IPS-NIHi11 (cell line): ENCODE results near the gene MCM8.
"Not testable (repeated sequence)": the region's sequence is repeated elsewhere in the genome, so short reads cannot be mapped to it uniquely, and the experiment has no call there.

ENCODE experiments used
- DNase-seq: peaks from one replicate; pipeline ENCODE4 v3.0.0; 2012; ENCODE audit warnings: mixed read lengths, low spot score

MCM8 gene

DNA sequence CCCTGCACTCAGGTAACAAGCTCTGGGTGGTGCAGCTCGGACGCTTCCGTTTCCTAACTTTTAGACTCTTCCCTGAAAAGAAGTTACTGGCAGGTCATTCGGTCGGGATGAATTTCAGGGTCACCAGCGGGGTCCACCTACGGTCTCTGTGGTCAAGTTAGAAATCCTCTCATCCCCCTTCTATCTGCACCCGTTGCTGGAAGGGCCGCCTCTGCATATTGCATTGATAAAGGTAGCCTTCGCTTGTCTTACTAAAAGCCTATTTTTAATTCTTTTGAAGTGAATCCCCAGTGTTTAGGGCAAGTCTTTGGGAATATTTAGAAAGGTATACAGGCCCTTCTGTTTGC, 56.1 kb downstream of the MCM8 start:
- DNase-seq = no peak

DNA sequence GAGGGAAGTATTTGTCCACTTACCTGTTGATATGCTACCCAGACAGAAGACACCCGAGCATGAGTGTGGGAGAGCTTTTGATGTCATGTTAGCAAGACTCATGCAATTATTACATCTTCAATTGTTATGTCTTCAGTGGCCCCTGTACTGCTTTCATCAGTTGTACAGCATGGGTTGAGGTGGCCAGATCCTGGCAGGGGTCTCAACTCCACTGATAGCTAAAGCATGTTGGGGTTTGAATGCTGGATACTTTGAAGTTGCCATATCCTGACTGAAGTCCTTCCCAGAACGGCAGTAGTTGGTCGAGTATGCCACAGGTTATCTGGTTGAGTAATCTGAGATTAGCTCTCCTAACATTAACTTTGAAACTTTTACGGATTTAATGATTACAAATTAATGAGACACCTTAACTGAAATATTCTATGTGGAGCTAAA, 56.7 kb downstream of the MCM8 start:
- no peak for DNase-seq

DNA sequence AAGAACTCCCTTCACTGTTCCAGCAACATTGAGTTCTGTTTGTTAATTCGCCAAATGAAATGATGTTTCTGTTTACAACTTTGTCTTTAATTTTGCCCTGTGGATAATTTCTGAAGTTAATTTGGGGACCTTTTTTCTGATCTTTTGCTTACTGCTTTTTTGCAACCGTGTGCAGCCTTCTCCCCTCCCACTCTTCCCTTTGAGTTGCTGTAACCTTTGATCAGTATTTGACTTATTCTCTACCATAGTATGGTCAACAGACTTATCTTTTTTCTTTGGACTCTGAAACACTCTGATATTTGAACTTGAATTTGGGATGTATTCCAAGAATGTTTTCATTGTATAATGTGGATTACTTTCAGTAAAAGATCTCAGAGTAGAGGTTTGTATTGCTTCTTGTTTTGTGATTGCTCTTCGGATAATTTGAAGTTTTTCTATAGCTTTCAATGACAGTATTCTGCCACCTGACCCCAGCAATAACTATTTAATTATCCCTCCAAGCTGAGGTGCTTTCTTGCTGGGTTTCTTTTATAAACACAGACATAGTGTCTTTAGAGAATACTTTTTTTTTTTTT, 57.2 kb downstream of the MCM8 start:
- DNase-seq = no peak

DNA sequence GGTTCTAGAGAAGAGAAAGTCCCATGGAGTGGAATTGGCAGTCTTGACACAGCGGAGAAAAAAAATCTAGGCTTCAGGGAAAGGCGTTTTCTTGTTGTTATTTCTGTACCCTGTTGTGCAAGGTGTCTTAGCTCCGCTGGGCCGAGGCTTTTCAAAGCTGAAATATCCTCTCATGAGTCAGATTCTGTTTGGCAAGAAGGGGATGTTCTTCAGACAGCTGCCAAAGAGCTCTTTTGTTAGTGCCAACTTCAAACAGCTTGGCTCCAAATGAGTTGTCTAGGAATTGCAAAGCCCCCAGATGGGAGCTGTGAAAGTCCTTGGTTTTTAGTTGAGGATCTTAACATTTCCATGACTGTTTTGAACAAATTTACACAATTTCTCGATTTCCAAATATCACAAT, 57.8 kb downstream of the MCM8 start:
- no peak for DNase-seq

DNA sequence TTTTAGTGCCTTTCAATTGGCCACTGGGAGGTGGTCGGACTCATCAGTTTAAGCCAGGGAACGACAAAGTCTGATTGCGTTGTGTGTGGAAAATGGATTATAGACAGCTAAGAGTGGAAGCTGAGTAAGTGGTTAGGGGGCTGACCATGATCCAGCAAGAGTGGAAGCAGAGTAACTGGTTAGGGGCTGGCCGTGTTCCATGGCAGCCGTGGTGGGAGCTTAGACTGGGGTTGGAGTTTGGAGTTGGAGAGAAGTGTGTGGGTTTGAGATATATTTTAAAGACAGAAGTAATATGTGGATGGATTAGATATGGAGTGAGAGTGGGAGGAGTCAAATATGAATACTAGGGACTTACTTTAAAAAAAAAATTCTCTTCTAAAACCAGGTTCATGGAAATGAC, 61.7 kb downstream of the MCM8 start:
- no peak for DNase-seq

DNA sequence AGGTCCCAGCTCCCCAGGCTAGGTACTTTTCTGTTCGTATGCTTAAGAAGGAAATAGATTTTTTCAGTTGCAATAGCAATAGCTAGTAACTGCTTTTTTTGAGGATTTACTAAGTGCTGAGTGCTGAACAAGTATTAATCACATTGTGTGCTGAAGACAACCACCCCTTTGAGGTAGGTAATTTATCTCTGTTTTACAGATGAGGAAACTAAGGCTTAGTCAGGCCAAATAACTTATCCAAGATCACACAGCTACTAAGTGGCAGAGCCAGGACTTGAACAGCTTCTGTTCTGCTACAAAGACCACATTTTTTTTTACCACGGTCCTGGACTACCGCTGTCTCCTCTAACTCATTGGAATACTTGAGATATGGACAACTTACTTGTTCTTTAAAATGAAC, 63.6 kb downstream of the MCM8 start:
- DNase-seq = no peak

DNA sequence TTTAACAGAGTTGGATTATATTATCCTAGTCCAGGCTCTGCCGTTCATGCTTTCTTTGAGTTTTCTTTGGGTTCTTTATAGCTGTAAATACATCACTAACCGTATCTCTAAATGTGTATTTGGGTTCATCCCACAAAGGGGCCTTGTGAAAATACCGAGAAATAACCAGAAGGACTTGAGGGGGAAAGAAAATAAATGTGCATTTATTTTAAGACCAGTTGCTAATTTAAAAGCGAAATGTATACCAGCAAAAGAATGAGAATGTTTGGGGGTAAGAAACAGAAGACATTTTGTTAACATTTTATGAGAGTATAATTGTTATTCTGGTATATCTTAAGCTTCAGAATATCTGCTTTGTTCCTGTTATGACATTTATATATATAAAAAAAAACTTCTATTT, 64.5 kb downstream of the MCM8 start:
- no peak for DNase-seq

DNA sequence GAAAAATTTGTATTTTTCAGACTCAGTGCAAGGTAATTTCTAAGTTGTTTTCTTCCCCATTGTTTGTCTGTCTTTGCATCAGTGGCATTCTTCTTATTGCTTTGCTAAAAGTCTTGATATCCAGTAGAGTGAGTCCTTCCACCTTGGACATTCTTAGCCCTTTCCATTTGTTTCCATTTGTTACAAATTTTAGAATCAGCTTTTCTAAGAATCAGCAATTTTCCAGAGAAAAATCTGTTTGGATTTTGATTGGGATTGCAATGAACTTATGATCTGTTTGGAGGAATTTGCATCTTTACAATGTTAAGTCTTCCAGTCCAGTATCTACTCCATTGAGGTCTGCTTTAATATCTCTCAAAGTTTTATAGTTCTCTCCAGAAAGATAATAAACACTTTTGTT, 67.0 kb downstream of the MCM8 start:
- DNase-seq = no peak

DNA sequence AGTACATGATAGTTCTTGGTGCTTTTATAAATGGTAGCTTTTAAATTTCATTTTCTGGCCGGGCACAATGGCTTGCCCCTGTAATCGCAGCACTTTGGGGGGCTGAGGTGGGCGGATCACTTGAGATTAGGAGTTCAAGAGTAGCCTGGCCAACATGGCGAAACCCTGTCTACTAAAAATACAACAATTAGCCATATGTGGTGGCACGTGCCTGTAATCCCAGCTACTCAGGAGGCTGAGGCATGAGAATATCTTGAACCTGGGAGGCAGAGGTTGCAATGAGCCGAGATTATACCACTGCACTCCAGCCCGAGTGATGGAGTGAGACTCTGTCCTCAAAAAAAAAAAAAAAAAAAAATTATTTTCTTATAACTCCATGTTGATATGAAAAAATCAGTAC, 67.4 kb downstream of the MCM8 start:
- no peak for DNase-seq

DNA sequence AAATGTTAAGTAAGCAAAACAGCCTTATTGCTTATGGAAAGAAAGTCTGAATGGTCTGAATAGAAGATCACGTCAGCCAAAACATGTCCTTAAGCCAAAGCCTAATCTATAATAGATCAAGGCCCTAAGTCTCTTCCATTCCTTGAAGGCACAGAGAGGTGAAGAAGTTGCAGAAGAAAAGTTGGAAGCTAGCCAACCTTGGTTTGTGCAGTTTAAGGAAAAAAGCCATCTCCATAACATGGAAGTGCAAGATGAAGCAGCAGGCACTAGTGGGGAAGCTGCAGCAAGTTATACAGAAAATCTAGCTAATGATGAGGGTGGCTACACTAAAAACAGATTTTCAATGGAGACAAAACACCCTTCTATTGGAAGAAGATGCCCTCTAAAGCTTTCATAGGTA, 74.3 kb downstream of the MCM8 start:
- no peak for DNase-seq

DNA sequence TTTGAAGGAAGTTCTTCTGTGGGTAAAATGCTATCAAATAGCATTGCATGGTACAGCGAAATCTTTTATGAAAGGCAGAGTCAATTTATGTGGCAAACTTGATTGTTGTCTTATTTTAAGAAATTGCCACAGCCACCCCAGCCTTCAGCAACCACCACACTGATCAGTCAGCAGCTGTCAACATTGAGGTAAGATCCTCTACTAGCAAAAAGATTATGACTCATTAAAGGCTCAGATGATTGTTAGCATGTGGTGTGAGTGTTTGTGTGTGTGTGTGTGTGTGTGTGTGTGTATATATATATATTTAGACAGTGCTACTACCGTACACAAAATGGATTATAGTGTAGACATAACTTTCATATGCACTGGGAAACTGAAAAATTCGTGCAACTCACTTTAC, 75.6 kb downstream of the MCM8 start:
- DNase-seq = no peak

DNA sequence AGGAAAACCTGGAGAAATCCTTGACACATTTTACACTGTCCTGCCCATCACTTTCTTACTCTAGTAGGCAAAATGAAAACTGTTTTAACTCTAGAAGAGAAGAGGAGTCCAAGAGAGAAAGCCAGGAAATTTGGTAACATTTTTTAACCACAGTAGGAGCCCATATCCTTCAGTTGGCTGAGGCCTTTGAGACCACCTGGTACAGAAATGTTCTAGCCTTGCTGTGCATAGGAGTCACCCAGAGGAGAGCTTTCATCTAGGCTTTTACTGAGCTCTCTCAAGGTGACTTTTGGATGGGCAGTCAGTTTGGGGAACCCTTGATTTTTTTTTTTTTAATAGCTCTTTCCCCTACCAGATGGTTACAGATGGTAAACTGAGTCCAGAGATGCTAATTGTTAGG, 78.4 kb downstream of the MCM8 start:
- no peak for DNase-seq

DNA sequence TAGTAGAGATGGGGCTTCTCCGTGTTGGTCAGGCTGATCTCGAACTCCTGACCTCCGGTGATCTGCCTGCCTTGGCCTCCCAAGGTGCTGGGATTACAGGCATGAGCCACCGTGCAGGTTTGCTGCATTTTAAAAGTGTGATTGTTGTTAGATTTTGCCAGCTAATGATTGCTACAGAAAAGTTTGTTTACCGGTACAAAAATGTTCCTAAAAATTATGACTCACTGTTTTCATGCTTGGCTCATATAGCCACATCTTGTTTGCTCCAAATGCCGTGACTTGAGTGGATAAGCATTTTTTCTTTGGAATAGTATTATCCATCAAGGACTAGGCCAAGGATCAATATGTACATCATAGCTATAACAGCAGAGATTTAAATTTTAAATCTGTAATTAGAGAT, 79.1 kb downstream of the MCM8 start:
- DNase-seq = no peak

DNA sequence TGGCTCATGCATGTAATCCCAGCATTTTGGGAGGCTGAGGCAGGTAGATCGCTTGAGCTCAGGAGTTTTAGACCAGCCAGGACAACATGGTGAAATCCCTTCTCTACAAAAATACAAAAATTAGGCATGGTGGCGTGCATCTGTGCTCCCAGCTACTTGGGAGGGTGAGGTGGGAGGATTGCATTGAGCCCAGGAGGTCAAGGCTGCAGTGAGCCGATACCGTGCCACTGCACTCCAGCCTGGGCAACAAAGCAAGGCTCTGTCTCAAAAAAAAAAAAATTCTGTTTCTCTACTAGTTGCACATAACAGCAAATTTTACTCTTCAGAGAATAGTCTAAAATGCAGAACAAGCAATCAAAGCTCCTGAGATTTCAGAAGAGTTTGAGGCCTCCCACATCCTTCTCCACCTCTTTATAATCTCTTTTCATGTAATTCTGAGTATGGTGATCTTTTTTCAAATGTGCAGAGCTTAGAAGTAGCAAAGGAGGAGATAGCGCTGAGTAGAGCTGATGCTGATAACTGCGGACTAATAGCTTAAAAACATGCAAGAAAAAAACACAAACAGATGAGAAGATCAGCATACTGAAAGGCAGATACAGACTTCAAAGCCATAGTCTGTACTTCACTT, 80.1 kb downstream of the MCM8 start:
- no peak for DNase-seq

DNA sequence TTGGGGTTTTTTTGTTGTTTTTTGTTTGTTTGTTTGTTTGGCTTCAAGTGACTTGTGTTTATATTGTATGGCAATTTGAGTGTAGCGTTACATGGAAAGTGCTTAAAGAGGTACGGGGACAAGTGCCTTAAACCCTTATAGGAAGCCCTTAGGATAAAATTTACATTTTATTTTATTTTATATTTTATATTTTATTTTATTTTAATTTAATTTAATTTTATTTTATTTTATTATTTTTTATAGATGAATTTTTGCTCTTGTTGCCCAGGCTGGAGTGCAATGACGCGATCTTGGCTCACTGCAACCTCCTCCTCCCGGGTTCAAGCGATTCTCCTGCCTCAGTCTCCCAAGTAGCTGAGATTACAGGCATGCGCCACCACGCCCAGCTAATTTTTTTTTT, 82.5 kb downstream of the MCM8 start:
- not testable (repeated sequence) for DNase-seq

DNA sequence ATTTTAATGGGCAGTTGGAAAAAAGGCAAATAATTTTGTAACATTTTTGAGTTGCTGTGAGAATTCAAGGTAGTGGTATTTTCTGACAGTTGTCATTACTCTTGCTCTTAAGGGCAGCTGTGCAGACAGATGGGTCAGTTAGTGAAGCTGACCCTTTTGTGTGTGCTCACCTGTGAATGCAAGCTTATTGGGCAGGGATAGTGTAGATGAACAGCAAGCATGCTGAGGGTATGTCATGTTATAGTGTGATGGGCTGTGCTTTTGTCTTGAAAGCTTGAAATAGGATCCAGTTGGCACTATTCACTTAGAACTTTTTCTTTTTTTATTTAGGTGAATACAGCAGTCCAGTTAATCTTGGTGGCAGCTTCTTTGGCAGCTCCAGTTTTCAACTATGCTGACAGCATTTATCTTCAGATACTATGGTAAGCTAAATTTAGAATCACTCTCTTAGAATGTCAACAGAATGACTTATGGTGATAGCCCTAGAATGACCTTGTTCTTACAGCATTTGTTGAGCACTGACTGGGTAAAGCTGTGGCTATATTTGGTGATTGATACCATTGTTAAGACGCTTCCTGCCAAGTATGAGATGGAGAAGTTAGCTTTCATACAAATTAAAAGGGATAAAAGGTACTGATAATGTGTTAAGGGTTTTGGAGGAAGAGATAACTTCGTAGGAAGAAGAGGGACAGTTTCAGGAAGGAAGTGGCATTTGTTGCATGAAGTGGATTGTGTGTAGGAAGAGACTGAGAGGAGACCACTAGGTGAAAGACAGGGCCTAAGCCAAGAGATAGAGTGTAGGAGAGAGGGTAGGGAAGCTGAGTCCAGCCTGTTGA, 83.9 kb downstream of the MCM8 start:
- DNase-seq = no peak

DNA sequence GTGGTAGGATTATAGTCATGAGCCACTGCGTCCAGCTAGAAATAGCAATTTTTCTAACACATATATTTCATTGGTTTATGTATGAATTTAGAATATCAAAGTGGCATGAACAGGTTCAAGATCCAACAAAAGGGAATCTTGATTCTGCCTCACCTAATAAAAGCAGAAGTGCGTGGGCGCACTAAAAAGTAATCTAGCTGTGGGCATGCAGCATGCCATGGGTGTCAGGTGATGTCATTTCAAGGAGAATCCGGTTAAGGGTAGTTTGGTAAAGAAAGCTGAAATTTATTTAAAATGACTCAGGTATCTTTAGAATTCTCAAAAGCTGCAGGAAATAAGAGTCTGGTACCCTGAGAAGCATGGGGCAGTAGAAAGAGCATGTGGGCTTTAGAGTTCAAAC, 85.8 kb downstream of the MCM8 start:
- DNase-seq = no peak

DNA sequence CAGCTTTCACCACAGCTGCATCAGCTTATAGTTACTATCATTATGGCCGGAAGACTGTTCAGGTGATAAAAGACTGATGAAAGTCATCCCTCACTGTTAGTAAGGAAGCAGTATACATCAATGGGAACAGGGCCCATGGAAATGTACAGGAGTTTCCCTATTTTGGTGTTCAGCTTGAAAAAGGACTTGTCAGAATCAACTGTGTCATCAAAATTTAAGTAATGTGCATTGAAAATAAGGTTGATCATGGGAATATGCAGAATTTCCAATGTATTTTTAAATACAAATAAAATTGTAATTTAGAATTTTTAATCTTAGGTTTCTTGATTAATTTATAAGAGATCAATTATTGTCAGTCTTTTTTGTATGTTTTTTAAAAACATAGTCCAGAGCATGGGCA, 86.6 kb downstream of the MCM8 start:
- no peak for DNase-seq

DNA sequence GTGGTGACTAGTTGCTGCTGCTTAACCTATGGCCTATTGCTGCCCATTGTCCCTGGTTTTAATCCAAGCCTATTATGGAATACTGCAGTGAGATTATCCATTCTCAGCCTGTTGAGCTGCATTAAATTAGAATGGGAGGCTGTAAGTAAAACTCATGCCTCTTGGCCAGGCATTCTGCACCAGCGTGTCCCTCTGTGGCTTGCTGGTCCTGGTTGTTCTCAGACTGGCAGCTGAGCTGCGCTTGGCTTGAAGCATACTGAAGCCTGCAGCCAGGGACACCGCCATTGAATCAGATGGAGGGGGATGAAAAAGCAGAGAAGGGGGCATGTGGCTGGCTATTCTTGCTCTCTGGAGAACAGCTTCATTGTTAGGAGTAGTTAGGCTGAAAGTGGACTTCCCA, 87.8 kb downstream of the MCM8 start:
- DNase-seq = peak; percentile 14

DNA sequence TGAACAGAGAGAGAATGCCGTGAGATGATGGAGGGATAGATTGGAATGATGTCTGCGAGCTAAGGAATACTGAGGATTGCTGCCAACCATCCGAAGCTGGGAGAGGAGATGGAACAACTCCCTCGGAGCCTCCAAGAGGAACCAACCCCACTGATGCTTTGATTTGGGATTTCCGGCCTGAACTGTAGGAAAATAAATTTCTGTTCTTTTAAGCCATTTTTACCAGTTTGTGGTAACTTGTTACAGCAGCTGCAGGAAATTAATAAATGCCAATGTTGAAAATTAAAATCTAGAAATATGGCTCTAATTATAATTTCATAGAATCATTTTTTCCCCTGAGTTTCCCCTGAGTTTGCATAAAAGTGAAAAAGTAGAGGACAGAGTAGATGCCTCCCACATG, 89.3 kb downstream of the MCM8 start:
- no peak for DNase-seq

DNA sequence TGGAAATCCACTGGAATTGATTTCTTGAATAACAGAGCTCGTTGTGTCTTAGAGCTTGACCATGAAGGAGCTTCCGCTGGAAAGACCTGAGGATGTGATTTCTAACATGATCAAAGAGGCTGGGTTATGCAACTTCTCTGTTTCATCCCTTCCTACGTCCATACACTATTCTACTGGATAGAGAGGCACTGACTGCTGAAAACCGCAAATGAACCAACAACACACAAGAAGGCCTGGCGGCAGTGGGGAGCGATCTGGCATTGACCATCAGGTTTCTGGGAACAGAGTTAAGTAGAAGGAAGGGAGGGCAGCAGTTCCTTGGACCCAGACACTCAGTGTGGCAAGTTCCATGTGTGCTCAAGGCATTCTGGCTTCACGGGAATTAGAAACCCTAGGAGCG, 90.1 kb downstream of the MCM8 start:
- no peak for DNase-seq

DNA sequence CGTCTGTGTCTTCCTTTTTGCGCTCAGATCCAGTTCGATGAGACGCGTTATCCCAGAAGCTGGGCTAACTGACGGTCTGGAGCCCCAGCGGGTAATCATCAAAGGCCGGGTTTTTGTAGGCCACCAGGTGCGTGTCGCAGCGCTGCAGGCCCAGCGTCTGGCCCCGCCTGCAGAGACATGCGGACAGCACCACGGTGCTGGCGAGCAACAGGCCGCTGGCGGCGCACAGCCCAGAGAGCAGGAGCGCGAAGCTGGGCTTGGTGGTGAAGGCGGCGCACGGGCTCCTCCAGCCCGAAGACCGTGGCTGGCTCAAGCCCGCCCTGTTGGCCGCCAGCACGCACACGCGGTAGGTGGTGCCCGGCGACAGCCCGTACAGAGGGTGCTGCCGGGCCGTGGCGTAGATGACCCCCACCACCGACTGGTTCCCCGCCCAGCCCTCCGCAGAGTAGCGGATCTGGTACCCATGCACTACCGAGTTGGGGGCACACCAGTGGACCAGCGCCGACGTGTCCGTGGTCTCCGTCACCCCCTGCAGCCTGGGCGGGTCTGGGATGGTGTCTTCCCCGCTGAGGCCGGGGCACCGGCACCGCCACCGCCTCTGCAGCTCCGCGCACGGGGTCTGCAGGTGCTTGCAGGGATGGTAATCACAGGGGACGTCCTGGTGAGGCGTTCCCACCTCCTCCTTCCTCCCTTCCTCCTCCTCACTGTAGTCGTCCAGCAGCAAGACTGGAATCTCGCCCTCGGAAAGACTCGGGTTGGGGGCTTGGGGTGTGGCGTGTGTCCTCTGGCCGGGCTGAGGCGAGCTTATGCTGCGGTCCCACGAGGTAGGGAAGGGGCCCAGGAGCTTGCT, 90.7 kb downstream of the MCM8 start:
- DNase-seq = no peak

DNA sequence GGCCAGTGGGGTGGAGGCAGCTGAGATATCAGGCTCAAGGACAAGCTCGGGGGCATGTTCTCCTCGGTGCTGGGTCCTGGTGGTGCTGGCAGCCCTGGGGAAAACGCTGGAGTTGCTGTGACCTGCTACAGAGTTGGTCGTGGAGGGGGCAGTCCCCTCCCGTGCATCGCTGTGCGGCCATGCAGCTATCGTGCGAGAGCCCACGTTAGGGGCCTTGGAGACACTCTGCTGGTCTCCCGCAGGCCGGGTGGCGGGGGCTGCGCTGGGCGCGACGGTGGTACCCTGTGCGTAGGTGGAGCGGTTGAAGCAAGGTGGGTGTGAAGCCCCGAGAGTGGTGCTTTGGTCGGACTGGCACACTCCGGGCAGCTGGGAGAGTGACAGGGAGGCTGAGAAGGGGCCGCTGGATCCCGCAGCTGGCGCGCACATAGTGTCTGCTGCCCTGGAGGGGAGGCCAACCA, 91.4 kb downstream of the MCM8 start:
- DNase-seq = no peak
